ENCODE results near the gene C16orf96.

- TF ChIP-seq EZH2 (IDR thresholded peaks at IDR 0.05; ENCODE audit: borderline replicate concordance, low read depth, low read length, severe bottlenecking) (no peak), CTCF (IDR thresholded peaks at IDR 0.05; ENCODE audit: extremely low read depth in 1 of 2, insufficient read depth in 1 of 2, low read depth in 1 of 2, low read length in 2 of 2) (no peak), MAX (IDR thresholded peaks at IDR 0.05; ENCODE audit: insufficient read depth, insufficient read length) (no peak), JUN (IDR thresholded peaks at IDR 0.05; ENCODE audit: borderline replicate concordance, insufficient read depth, insufficient read length, low read depth) (no peak), POLR2A (IDR thresholded peaks at IDR 0.05; ENCODE audit: low read depth, low read length) (no peak), POLR2AphosphoS5 (IDR thresholded peaks at IDR 0.05; ENCODE audit: insufficient read depth, low read depth, low read length) (no peak)
Observed at GRCh38 chr16:4574919-4575705, 19.0 kb downstream of the C16orf96 start.

All from endothelial cell of umbilical vein (primary cell).